LNCaP clone FGC (cell line): ENCODE results near the gene MDP1.

ENCODE experiments used
- DNase-seq: peaks from one replicate; pipeline ENCODE4 v3.0.0-alpha.2; 2011; ENCODE audit warnings: low read depth
- H3K4me3 ChIP-seq: 2 replicates; pipeline ENCODE4 v1.5.1; 2011; ENCODE audit warnings: mild to moderate bottlenecking, low read depth, low read length, control low read depth
- TF ChIP-seq, protein P1 (sequence below): IDR thresholded peaks from 2 replicates; pipeline ENCODE4 v1.5.1; 2012; ENCODE audit warnings: mild to moderate bottlenecking; ENCODE audit not compliant: control insufficient read depth, insufficient read depth; ENCODE audit errors: extremely low read depth

The MDP1 gene

DNA sequence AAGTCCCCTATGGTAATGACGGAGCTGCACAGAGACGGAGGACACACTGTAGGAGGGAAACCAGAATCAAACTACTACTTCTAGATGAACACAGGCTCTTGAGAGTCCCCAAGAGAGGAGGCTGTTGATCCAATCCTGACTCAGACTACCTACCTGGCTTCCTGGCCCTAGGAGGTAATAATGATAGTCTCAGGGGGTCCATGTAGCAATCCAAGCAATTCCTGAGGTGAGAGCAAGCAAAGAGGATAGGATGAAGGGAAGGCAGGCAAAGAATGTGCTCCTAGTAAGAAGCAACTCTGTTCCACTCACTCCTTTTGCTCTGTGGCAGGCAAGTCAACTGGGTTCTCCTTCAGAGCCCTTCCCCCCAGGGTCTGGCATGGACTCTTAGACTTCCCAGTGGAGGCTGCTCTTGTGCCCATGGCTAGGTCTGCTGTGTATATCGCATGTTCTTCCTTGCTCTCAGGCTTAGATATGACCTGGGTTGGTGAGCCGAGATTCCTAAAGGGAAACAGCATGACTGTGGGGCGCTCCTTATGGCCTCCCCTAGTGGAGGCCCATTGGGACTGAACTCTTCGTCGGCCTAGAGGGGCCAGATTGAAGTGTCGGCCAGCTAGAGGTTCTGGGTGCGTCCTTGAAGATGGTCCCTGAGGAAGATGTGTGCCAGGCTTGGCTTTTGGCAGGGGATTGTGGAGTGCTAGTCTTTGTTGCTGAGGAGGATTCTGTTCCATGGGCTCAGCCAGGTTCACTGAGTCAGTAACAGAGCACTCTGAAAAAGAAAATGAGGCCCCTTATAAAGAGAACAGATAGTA, 24.4 kb upstream of the MDP1 start:
- TF ChIP-seq, protein P1, sequence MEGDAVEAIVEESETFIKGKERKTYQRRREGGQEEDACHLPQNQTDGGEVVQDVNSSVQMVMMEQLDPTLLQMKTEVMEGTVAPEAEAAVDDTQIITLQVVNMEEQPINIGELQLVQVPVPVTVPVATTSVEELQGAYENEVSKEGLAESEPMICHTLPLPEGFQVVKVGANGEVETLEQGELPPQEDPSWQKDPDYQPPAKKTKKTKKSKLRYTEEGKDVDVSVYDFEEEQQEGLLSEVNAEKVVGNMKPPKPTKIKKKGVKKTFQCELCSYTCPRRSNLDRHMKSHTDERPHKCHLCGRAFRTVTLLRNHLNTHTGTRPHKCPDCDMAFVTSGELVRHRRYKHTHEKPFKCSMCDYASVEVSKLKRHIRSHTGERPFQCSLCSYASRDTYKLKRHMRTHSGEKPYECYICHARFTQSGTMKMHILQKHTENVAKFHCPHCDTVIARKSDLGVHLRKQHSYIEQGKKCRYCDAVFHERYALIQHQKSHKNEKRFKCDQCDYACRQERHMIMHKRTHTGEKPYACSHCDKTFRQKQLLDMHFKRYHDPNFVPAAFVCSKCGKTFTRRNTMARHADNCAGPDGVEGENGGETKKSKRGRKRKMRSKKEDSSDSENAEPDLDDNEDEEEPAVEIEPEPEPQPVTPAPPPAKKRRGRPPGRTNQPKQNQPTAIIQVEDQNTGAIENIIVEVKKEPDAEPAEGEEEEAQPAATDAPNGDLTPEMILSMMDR, result no peak
- no peak for DNase-seq
- no peak overlapping the region for H3K4me3 ChIP-seq

DNA sequence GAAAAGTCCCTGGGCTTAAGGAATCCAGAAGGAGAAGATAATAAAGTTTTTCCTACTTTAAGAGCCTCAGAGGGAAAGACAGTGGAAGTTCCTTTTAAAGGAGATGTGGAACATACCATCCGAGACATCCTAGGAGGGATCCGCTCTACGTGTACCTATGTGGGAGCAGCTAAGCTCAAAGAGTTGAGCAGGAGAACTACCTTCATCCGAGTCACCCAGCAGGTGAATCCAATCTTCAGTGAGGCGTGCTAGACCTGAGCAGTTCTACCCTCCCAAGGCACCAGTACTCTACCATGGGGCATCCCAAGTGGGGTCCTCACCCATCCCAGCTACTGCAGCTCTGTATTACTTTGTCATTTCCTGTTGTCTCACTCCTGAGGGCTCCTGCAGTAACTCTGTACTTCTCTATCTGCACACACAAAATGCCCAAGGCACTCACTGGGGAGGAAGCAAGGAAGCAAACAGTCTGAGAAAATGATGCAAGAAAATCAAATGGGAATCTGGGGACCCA, 22.7 kb upstream of the MDP1 start:
- TF ChIP-seq, protein P1, result no peak
- no peak overlapping the region for H3K4me3 ChIP-seq

GRCh38 chr14:24238123-24238522, 22.3 kb upstream of the MDP1 start:
- no peak overlapping the region for H3K4me3 ChIP-seq
- TF ChIP-seq, protein P1, result no peak
- DNase-seq, result no peak

More for the DNA sequence above, 22.7 kb upstream of the MDP1 start:
- DNase-seq, result no peak

DNA sequence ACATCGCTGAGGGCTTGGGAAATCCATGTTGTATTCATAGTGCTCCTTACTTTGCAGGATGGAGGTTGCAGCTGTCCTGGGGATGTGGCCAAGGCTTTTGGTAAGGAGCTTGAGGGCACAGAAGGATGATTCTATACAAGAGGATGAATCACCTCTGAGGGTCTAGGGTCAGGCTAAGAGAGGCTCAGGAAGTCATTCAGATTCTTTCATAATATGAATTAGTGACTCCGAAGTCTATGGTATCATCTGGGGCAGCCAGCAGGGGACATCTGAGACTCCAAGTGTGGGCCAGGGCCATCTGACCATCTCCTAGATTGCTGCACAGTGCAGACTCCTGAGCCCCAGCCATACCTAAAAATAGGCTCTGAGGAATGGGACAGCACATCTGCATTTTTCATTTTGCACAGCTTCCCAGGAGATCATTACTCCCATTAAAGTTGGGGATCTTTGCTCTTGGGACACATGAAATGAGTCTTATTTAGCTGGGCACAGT, 21.6 kb upstream of the MDP1 start:
- TF ChIP-seq, protein P1, result no peak
- H3K4me3 ChIP-seq, result no peak overlapping the region
- no peak for DNase-seq

GRCh38 chr14:24236689-24237462, 21.0 kb upstream of the MDP1 start:
- H3K4me3 ChIP-seq, result no peak overlapping the region
- TF ChIP-seq, protein P1, result no peak

DNA sequence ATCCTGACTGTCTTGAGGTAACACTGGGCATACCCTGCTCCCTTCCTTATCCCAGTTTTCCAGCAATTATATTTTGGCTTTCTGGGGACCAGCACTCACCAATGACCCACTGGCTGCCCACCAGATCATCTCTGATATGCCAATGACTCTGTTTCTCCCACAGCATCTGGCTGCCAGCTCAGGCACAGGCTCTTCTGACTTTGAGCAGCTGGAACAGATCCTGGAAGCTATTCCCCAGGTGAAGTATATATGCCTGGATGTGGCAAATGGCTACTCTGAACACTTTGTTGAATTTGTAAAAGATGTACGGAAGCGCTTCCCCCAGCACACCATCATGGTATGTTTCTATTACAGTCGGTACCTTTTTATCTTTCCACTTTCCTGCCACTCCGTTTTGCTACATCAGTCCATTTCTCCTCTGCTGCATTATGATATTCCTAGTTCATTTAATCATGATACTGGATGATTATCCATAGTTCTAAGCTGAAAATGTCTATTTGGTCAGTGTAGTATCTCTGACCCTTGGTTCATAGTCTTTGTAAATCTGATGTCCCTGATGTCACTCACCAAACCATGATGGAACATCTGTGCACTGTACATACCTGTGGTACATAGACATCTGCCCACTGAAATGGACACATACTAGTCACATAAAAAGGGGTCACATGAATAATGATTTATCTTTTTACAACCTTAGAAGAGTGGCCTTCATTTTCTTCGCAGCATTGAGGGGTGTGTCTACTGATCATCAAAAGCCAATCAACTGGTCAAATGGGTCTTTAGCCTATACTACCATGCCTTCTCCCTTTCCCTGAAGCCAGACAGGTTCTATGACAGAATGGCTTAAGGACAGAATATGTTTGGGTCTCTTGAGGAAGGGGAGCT, 20.2 kb upstream of the MDP1 start:
- TF ChIP-seq, protein P1, result no peak
- DNase-seq, result no peak
- H3K4me3 ChIP-seq, result no peak overlapping the region

More at GRCh38 chr14:24236689-24237462, 21.0 kb upstream of the MDP1 start:
- DNase-seq, result no peak
